Loucy (cell line): ENCODE measurements around the gene SCAPER.
"Not testable (repeated sequence)": the region's sequence is repeated elsewhere in the genome, so short reads cannot be mapped to it uniquely, and the experiment has no call there.

Source experiments
- H2AFZ ChIP-seq: fragments of 200-600 bp; sonication (generic); 2 replicates; pipeline ENCODE4 v1.6.0; 2016; ENCODE audit warnings: antibody characterized with exemption, mild to moderate bottlenecking, low read length, moderate library complexity
- H3F3A ChIP-seq: fragments of 200-600 bp; 2 replicates; pipeline ENCODE4 v1.6.0; 2016; ENCODE audit warnings: antibody characterized with exemption, low read depth, mild to moderate bottlenecking
- H3K27me3 ChIP-seq: fragments of 200-600 bp; sonication (generic); 2 replicates; pipeline ENCODE4 v1.6.1; 2014; ENCODE audit warnings: low read length, mild to moderate bottlenecking; ENCODE audit not compliant: insufficient read depth, poor library complexity, severe bottlenecking
- H3K36me3 ChIP-seq: fragments of 200-600 bp; sonication (generic); 2 replicates; pipeline ENCODE4 v1.6.1; 2016; ENCODE audit warnings: low read length; ENCODE audit not compliant: insufficient read depth
- H3K4me1 ChIP-seq: fragments of 200-600 bp; sonication (generic); 2 replicates; pipeline ENCODE4 v1.5.1; 2014; ENCODE audit warnings: low read length, mild to moderate bottlenecking; ENCODE audit not compliant: insufficient read depth, poor library complexity, severe bottlenecking
- H3K4me2 ChIP-seq: fragments of 200-600 bp; sonication (generic); 2 replicates; pipeline ENCODE4 v1.6.0; 2014; ENCODE audit warnings: antibody characterized with exemption, low read length, low read depth, mild to moderate bottlenecking; ENCODE audit not compliant: poor library complexity, severe bottlenecking
- H3K4me3 ChIP-seq: fragments of 200-600 bp; sonication (generic); 2 replicates; pipeline ENCODE4 v1.5.1; 2014; ENCODE audit warnings: low read length, mild to moderate bottlenecking, mixed read lengths; ENCODE audit not compliant: poor library complexity, severe bottlenecking
- H3K79me2 ChIP-seq: fragments of 200-600 bp; sonication (generic); 2 replicates; pipeline ENCODE4 v1.6.1; 2014; ENCODE audit warnings: low read length; ENCODE audit not compliant: insufficient read depth
- H3K9ac ChIP-seq: fragments of 200-600 bp; sonication (generic); 2 replicates; pipeline ENCODE4 v1.6.0; 2014; ENCODE audit warnings: mild to moderate bottlenecking, low read depth, low read length, moderate library complexity; ENCODE audit not compliant: poor library complexity, severe bottlenecking
- H3K9me2 ChIP-seq: fragments of 200-600 bp; sonication (generic); replicated peaks from 2 replicates; pipeline ENCODE4 v1.6.1; 2016; ENCODE audit warnings: low read depth, low read length, mixed read lengths
- H3K9me3 ChIP-seq: fragments of 200-600 bp; sonication (generic); 2 replicates; pipeline ENCODE4 v1.6.1; 2014; ENCODE audit warnings: mild to moderate bottlenecking, antibody characterized with exemption, low read length, low read depth; ENCODE audit not compliant: insufficient read depth
- H4K20me1 ChIP-seq: fragments of 200-600 bp; sonication (generic); 2 replicates; pipeline ENCODE4 v1.6.0; 2014; ENCODE audit warnings: antibody characterized with exemption, low read length, mild to moderate bottlenecking; ENCODE audit not compliant: insufficient read depth, poor library complexity, severe bottlenecking
- EZH2phosphoT487 ChIP-seq: fragments of 200-600 bp; IDR thresholded peaks from 2 replicates; pipeline ENCODE4 v1.6.1; 2018; ENCODE audit warnings: antibody characterized with exemption, mild to moderate bottlenecking, moderate library complexity, borderline replicate concordance
- TF ChIP-seq, protein P1 (sequence below): fragments of 200-600 bp; sonication (generic); conservative IDR thresholded peaks from 2 replicates; pipeline ENCODE4 v1.5.1; 2014; ENCODE audit warnings: mild to moderate bottlenecking, antibody characterized with exemption, low read length

SCAPER gene

DNA sequence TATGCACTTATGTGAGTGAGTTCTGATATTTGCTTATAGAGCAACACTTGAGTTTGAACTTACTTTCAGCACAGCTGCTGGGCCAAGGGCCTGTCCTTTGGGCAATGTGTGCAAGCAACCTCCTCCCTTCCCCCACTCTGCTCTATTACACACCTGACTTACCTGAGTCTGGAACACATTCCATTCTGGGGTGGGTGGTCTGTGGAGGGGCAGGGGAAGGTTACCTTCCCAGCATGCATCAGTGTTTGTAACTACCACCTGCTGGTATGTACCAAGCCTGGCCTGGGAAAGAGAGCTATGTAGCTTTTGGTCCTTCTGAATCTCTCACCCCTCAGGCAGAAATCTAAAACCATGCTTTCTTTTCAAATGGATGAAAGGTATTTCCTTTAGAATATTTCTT, 465.6 kb downstream of the SCAPER start:
- TF ChIP-seq, protein P1, sequence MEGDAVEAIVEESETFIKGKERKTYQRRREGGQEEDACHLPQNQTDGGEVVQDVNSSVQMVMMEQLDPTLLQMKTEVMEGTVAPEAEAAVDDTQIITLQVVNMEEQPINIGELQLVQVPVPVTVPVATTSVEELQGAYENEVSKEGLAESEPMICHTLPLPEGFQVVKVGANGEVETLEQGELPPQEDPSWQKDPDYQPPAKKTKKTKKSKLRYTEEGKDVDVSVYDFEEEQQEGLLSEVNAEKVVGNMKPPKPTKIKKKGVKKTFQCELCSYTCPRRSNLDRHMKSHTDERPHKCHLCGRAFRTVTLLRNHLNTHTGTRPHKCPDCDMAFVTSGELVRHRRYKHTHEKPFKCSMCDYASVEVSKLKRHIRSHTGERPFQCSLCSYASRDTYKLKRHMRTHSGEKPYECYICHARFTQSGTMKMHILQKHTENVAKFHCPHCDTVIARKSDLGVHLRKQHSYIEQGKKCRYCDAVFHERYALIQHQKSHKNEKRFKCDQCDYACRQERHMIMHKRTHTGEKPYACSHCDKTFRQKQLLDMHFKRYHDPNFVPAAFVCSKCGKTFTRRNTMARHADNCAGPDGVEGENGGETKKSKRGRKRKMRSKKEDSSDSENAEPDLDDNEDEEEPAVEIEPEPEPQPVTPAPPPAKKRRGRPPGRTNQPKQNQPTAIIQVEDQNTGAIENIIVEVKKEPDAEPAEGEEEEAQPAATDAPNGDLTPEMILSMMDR, result no peak
- TF ChIP-seq EZH2phosphoT487, result no peak
- Histone ChIP-seq H3K9me3 (no peaks in the 10 kb centered on the region), H3K4me1 (peaks cover 8% of the 10 kb centered on the region), H3K79me2 (no peaks in the 10 kb centered on the region), H3F3A (no peaks in the 10 kb centered on the region), H3K4me2 (no peak overlapping the region), H3K36me3 (no peaks in the 10 kb centered on the region), H2AFZ (no peak overlapping the region), H4K20me1 (no peaks in the 10 kb centered on the region), H3K4me3 (no peak overlapping the region), H3K27me3 (no peaks in the 10 kb centered on the region), H3K9me2 (no peaks in the 10 kb centered on the region), H3K9ac (no peak overlapping the region)

DNA sequence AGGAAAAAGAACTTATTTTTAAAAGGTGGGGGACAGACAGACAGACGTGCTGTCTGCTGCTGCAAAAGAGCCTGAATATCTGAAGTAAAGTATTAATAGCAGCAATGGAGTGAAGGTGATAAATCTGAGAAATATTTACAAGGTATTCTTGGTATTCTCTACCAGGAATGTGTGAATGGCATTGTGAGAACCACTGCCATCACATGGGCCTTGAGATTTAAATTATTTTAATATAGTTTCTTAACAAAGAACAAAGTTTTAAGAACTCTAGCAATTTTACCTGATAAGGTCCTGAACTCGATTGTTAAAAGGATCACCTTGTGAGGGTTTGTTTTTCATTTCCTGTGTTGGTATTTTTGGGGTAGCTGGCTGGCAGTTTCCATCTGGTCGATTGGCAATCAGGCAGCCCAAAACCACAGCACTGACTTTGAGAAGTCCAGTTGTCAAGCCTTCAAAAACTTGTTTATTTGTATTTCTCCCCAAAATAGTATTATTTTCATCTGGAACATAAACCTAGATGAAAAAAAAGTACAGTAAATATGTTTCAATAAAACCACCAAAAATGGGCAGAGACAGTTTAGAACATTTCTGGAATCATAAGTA, 471.2 kb downstream of the SCAPER start:
- peak overlapping the region; percentile 36 for H3K4me2 ChIP-seq
- no peaks in the 10 kb centered on the region for H3K79me2 ChIP-seq
- H3K36me3 ChIP-seq, result no peaks in the 10 kb centered on the region
- no peak overlapping the region for H2AFZ ChIP-seq
- no peaks in the 10 kb centered on the region for H4K20me1 ChIP-seq
- no peaks in the 10 kb centered on the region for H3K27me3 ChIP-seq
- H3K4me3 ChIP-seq, result no peak overlapping the region
- no peaks in the 10 kb centered on the region for H3K9me2 ChIP-seq
- no peaks in the 10 kb centered on the region for H3K9me3 ChIP-seq
- H3K9ac ChIP-seq, result no peak overlapping the region
- 0 out of 2 replicates have a peak, but pooled peaks cover 4% of the 10 kb centered on the region for H3F3A ChIP-seq
- H3K4me1 ChIP-seq, result peaks cover 22% of the 10 kb centered on the region
- TF ChIP-seq, protein P1, result no peak
- no peak for TF ChIP-seq EZH2phosphoT487

DNA sequence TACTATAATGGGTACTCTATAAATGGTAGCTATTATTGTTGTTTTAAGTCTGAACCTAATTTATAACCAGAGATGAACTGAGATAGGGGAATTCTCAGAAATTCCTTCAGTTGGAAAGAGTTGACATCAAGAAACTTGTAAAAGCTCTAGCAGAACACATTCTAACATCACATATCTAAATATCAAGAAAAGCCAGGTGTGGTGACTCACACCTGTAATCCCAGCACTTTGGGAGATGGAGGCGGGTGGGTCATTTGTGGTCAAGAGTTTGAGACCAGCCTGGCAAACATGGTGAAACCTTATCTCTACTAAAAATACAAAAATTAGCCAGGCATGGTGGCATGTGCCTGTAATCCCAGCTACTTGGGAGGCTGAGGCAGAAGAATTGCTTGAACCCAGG, 472.1 kb downstream of the SCAPER start:
- not testable (repeated sequence) for H3F3A ChIP-seq, H3K4me2 ChIP-seq, H3K36me3 ChIP-seq, H4K20me1 ChIP-seq, H2AFZ ChIP-seq, H3K4me3 ChIP-seq, H3K79me2 ChIP-seq, H3K9ac ChIP-seq, H3K9me2 ChIP-seq, H3K9me3 ChIP-seq, H3K27me3 ChIP-seq
- H3K4me1 ChIP-seq, result peaks cover 22% of the 10 kb centered on the region

DNA sequence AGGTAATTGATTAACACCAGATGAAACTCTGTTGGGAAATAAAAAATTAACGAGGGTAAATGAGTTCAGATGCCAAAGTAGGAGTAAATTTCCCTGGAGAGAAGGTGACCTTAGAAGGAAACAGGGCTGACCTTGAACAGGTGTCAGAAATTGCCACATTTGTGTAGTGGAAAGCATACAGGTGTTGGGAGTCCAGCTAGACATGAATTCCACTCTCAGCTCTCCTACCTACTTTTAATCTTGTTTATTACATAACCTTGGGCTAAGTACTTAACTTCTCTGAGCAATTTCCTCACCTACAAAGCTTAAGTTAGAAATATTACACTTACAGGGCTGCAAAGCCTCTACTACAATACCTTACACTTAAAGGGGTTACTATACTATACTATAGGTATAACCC, 472.5 kb downstream of the SCAPER start:
- peaks cover 20% of the 10 kb centered on the region for H3K4me1 ChIP-seq
- no peak overlapping the region for H3K4me2 ChIP-seq
- no peak overlapping the region for H2AFZ ChIP-seq
- H3F3A ChIP-seq, result 0 out of 2 replicates have a peak, but pooled peaks cover 4% of the 10 kb centered on the region
- H3K27me3 ChIP-seq, result no peaks in the 10 kb centered on the region
- no peaks in the 10 kb centered on the region for H3K36me3 ChIP-seq
- TF ChIP-seq, protein P1, result no peak
- TF ChIP-seq EZH2phosphoT487, result no peak
- H3K4me3 ChIP-seq, result no peak overlapping the region
- H4K20me1 ChIP-seq, result no peaks in the 10 kb centered on the region
- no peaks in the 10 kb centered on the region for H3K9me2 ChIP-seq
- H3K9ac ChIP-seq, result no peak overlapping the region
- H3K9me3 ChIP-seq, result no peaks in the 10 kb centered on the region
- H3K79me2 ChIP-seq, result no peaks in the 10 kb centered on the region
